GM12892 (cell line): Measurements from ENCODE around the gene HIP1.

Source experiments
- POLR2A ChIP-seq: IDR thresholded peaks from 2 replicates; pipeline ENCODE4 v1.6.1; 2011; ENCODE audit warnings: low read depth, low read length, control low read depth
- POLR2AphosphoS5 ChIP-seq: IDR thresholded peaks from 2 replicates; pipeline ENCODE4 v1.6.1; 2011; ENCODE audit warnings: low read depth, low read length, control low read depth
- TAF1 ChIP-seq: IDR thresholded peaks from 2 replicates; pipeline ENCODE4 v1.6.1; 2011; ENCODE audit warnings: low read depth, mild to moderate bottlenecking, control low read depth, low read length, borderline replicate concordance

- TF ChIP-seq POLR2A (no peak), TAF1 (no peak), POLR2AphosphoS5 (no peak)
These were observed 22.9 kb downstream of the HIP1 start for GRCh38 chr7:75715864-75716263.
